SU-DHL-6 (cell line): Measurements from ENCODE around the gene MRRF.

Experiments
- H2AFZ ChIP-seq: fragments of 200-600 bp; sonication (generic); 2 replicates; pipeline ENCODE4 v1.6.1; 2014; ENCODE audit warnings: low read depth, mild to moderate bottlenecking, moderate library complexity, mixed read lengths, antibody characterized with exemption, low read length; ENCODE audit not compliant: severe bottlenecking
- H3F3A ChIP-seq: fragments of 200-600 bp; shearing (Covaris generic); 2 replicates; pipeline ENCODE4 v1.6.0; 2016; ENCODE audit warnings: antibody characterized with exemption, mild to moderate bottlenecking; ENCODE audit not compliant: insufficient read depth
- H3K27ac ChIP-seq: fragments of 200-600 bp; sonication (generic); 2 replicates; pipeline ENCODE4 v1.5.1; 2016; ENCODE audit warnings: low read depth, mild to moderate bottlenecking, low read length, moderate library complexity, mixed read lengths
- H3K27me3 ChIP-seq: fragments of 200-600 bp; sonication (generic), shearing (Covaris generic); 2 replicates; pipeline ENCODE4 v1.6.0; 2014; ENCODE audit warnings: mild to moderate bottlenecking, low read length
- H3K36me3 ChIP-seq: fragments of 200-600 bp; sonication (generic); 2 replicates; pipeline ENCODE4 v1.6.1; 2014; ENCODE audit warnings: mild to moderate bottlenecking, low read length, mixed read lengths
- H3K4me2 ChIP-seq: fragments of 300-600, 200-600 bp; shearing (Covaris generic), sonication (generic); 2 replicates; pipeline ENCODE4 v1.6.0; 2014; ENCODE audit warnings: low read length, low read depth, mild to moderate bottlenecking; ENCODE audit not compliant: poor library complexity, severe bottlenecking
- H3K4me3 ChIP-seq: fragments of 200-600 bp; sonication (generic); 2 replicates; pipeline ENCODE4 v1.5.1; 2014; ENCODE audit warnings: antibody characterized with exemption, low read length, mild to moderate bottlenecking, mixed read lengths; ENCODE audit not compliant: insufficient read depth, poor library complexity, severe bottlenecking
- H3K79me2 ChIP-seq: fragments of 200-600 bp; sonication (generic); 2 replicates; pipeline ENCODE4 v1.6.1; 2014; ENCODE audit warnings: mild to moderate bottlenecking, low read length, moderate library complexity; ENCODE audit not compliant: insufficient read depth
- H3K9ac ChIP-seq: fragments of 200-600 bp; sonication (generic); 2 replicates; pipeline ENCODE4 v1.7.0; 2014; ENCODE audit warnings: mild to moderate bottlenecking, low read length
- H3K9me2 ChIP-seq: fragments of 200-600 bp; sonication (generic); replicated peaks from 2 replicates; pipeline ENCODE4 v1.6.1; 2014; ENCODE audit warnings: low read length; ENCODE audit not compliant: insufficient read depth
- H3K9me3 ChIP-seq: fragments of 200-600 bp; sonication (generic); 2 replicates; pipeline ENCODE4 v1.6.1; 2014; ENCODE audit warnings: low read length, mixed read lengths; ENCODE audit not compliant: insufficient read depth
- H4K20me1 ChIP-seq: fragments of 200-600 bp; sonication (generic); 2 replicates; pipeline ENCODE4 v1.6.1; 2014; ENCODE audit warnings: low read depth, mild to moderate bottlenecking, antibody characterized with exemption, low read length, moderate library complexity, mixed read lengths
- CTCF ChIP-seq: fragments of 200-600 bp; sonication (generic); IDR thresholded peaks from one replicate; pipeline ENCODE4 v1.5.1; 2017; ENCODE audit warnings: antibody characterized with exemption, mild to moderate bottlenecking, low read length, moderate library complexity; ENCODE audit not compliant: insufficient read depth, poor library complexity, severe bottlenecking
- EZH2phosphoT487 ChIP-seq: fragments of 200-600 bp; sonication (generic), shearing (Covaris generic); conservative IDR thresholded peaks from 2 replicates; pipeline ENCODE4 v1.6.1; 2018; ENCODE audit warnings: mild to moderate bottlenecking, antibody characterized with exemption, low read length, moderate library complexity, mixed read lengths

MRRF gene

GRCh38 chr9:122338994-122339393, 74.3 kb downstream of the MRRF start:
- Histone ChIP-seq H3K36me3 (no peaks in the 10 kb centered on the region), H3K9ac (no peak overlapping the region), H4K20me1 (no peaks in the 10 kb centered on the region), H3K27ac (no peak overlapping the region), H3K9me3 (no peaks in the 10 kb centered on the region), H3K27me3 (no peaks in the 10 kb centered on the region), H3K4me2 (no peak overlapping the region), H3F3A (no peaks in the 10 kb centered on the region), H3K4me3 (no peak overlapping the region), H2AFZ (no peak overlapping the region), H3K9me2 (no peaks in the 10 kb centered on the region), H3K79me2 (no peaks in the 10 kb centered on the region)
- TF ChIP-seq EZH2phosphoT487 (no peak), CTCF (no peak)

GRCh38 chr9:122339579-122339978, 74.9 kb downstream of the MRRF start:
- Histone ChIP-seq H3K4me3 (no peak overlapping the region), H2AFZ (no peak overlapping the region), H3K9me2 (no peaks in the 10 kb centered on the region), H3K27ac (no peak overlapping the region), H3F3A (no peaks in the 10 kb centered on the region), H3K9ac (no peak overlapping the region), H3K9me3 (no peaks in the 10 kb centered on the region), H3K36me3 (no peaks in the 10 kb centered on the region), H3K4me2 (no peak overlapping the region), H4K20me1 (no peaks in the 10 kb centered on the region), H3K27me3 (no peaks in the 10 kb centered on the region), H3K79me2 (no peaks in the 10 kb centered on the region)
- TF ChIP-seq EZH2phosphoT487 (no peak), CTCF (no peak)

- Histone ChIP-seq H3K9ac (no peak overlapping the region), H2AFZ (no peak overlapping the region), H3F3A (no peaks in the 10 kb centered on the region), H3K9me3 (no peaks in the 10 kb centered on the region), H3K27me3 (no peaks in the 10 kb centered on the region), H3K4me3 (no peak overlapping the region), H4K20me1 (no peaks in the 10 kb centered on the region), H3K79me2 (no peaks in the 10 kb centered on the region), H3K36me3 (no peaks in the 10 kb centered on the region), H3K9me2 (no peaks in the 10 kb centered on the region), H3K27ac (no peak overlapping the region), H3K4me2 (no peak overlapping the region)
- TF ChIP-seq EZH2phosphoT487 (no peak), CTCF (no peak)
Observed at GRCh38 chr9:122340161-122340560, 75.5 kb downstream of the MRRF start.
